GM12878 (cell line): ENCODE results near the gene TAF10. TPM values are rescaled to one million over a fixed set of nuclear protein-coding genes. Genes with fewer than 3 reads are reported as not detected.

ENCODE experiments used
- ATAC-seq: fragments of 200-7000 bp; cut with Tn5 transposase; 3 replicates; pipeline ENCODE4 v1.9.1; 2020; ENCODE audit warnings: mild to moderate bottlenecking, moderate library complexity
- BruUV-seq: library from RNA; stranded (reverse); fragments of 400-500 nt; replicated peaks from 2 replicates; lab custom pipeline; 2021; lab: Mats Ljungman, UMichigan
- CTCF ChIA-PET: fragments of 300-600 bp; sonication (Branson Sonifier 250); formaldehyde crosslinking; extraction: SDS; loops from one replicate; lab custom pipeline; 2021; ENCODE audit warnings: inconsistent platforms; lab: Yijun Ruan, JAX
- POLR2A ChIA-PET: fragments of 350-600 bp; formaldehyde crosslinking; extraction: SDS; loops from one replicate; lab custom pipeline; 2021; ENCODE audit warnings: inconsistent platforms; lab: Charles Lee
- RAD21 ChIA-PET: fragments of 300-600 bp; sonication (Branson Sonifier 250); formaldehyde crosslinking; loops from one replicate; lab custom pipeline; 2023; ENCODE audit warnings: antibody characterized with exemption; ENCODE audit not compliant: unreplicated experiment; lab: Charles Lee
- SMC1A ChIA-PET: fragments of 300-600 bp; sonication (Branson Sonifier 250); formaldehyde crosslinking; loops from one replicate; lab custom pipeline; 2023; ENCODE audit not compliant: unreplicated experiment, uncharacterized antibody; lab: Charles Lee
- DNase-seq: peaks from one replicate; pipeline ENCODE4 v3.0.0-alpha.2; 2011; ENCODE audit warnings: low read depth, low spot score
- FAIRE-seq: peaks from 3 replicates; lab custom pipeline; 2011; peaks lifted over from hg19 to GRCh38; lab: Jason Lieb, UNC
- H2AFZ ChIP-seq: 2 replicates; pipeline ENCODE4 v1.6.0; 2011; ENCODE audit warnings: low read depth, low read length, control low read depth; ENCODE audit not compliant: control insufficient read depth
- H3K27ac ChIP-seq: 2 replicates; pipeline ENCODE4 v1.5.1; 2011; ENCODE audit warnings: control low read depth; ENCODE audit not compliant: control insufficient read depth, insufficient read depth
- H3K27me3 ChIP-seq, 2 experiments: replicated peaks in 1 of 2; 2 replicates each; pipeline versions ENCODE4 v1.6.0 to v1.6.1; 2011; ENCODE audit warnings: low read length in 1 of 2; ENCODE audit not compliant: control insufficient read depth in 2 of 2, insufficient read depth in 2 of 2
- H3K36me3 ChIP-seq, 2 experiments: 2 replicates each; pipeline ENCODE4 v1.5.1; 2011; ENCODE audit warnings: low read length in 1 of 2; ENCODE audit not compliant: control insufficient read depth in 2 of 2, insufficient read depth in 2 of 2
- H3K4me1 ChIP-seq: 2 replicates; pipeline ENCODE4 v1.6.1; 2011; ENCODE audit warnings: mild to moderate bottlenecking, low read length, moderate library complexity, mixed read lengths; ENCODE audit not compliant: control insufficient read depth, insufficient read depth
- H3K4me2 ChIP-seq: 2 replicates; pipeline ENCODE4 v1.6.0; 2011; ENCODE audit warnings: control low read depth; ENCODE audit not compliant: control insufficient read depth, insufficient read depth
- H3K4me3 ChIP-seq: fragments of 200-600 bp; sonication (generic); 2 replicates; pipeline ENCODE4 v1.5.1; 2016
- H3K79me2 ChIP-seq: 2 replicates; pipeline ENCODE4 v1.6.0; 2011; ENCODE audit warnings: low read length; ENCODE audit not compliant: control insufficient read depth, insufficient read depth
- H3K9ac ChIP-seq: 2 replicates; pipeline ENCODE4 v1.8.0; 2011; ENCODE audit warnings: low read length, control low read depth, mixed read lengths; ENCODE audit not compliant: control insufficient read depth, insufficient read depth
- H3K9me3 ChIP-seq: replicated peaks from 3 replicates; pipeline ENCODE4 v1.5.1; 2011; ENCODE audit warnings: mild to moderate bottlenecking, low read length; ENCODE audit not compliant: control insufficient read depth, insufficient read depth
- H4K20me1 ChIP-seq: 2 replicates; pipeline ENCODE4 v1.6.0; 2011; ENCODE audit not compliant: control insufficient read depth, insufficient read depth
- CBX5 ChIP-seq: sonication (generic); IDR thresholded peaks from 2 replicates; pipeline ENCODE4 v1.6.1; 2016; ENCODE audit warnings: low read depth, moderate library complexity, mild to moderate bottlenecking, inconsistent platforms
- NFXL1 ChIP-seq: fragments of 450-650 bp; IDR thresholded peaks from 2 replicates; pipeline ENCODE4 v1.6.1; 2017; ENCODE audit warnings: antibody characterized with exemption, mild to moderate bottlenecking, borderline replicate concordance
- SMAD5 ChIP-seq: IDR thresholded peaks from 2 replicates; pipeline ENCODE4 v1.6.1; 2016; ENCODE audit warnings: antibody characterized with exemption, low read depth
- SMC3 ChIP-seq: IDR thresholded peaks from 2 replicates; pipeline ENCODE4 v1.6.1; 2011; ENCODE audit warnings: low read length, improper control_type of control experiment, borderline replicate concordance
- WRNIP1 ChIP-seq: IDR thresholded peaks from 2 replicates; pipeline ENCODE4 v1.6.1; 2011; ENCODE audit warnings: low read depth, low read length, improper control_type of control experiment, borderline replicate concordance
- ZNF24 ChIP-seq: fragments of 450-650 bp; IDR thresholded peaks from 2 replicates; pipeline ENCODE4 v1.6.1; 2017; ENCODE audit warnings: antibody characterized with exemption, mild to moderate bottlenecking
- WGBS: methylation state at CpG from one replicate; pipeline ENCODE4 v1.1.6; 2016; ENCODE audit warnings: low lambda C conversion rate; ENCODE audit not compliant: insufficient replicate concordance, insufficient coverage; ENCODE audit errors: missing lambda C conversion rate; 5-methylcytosine and 5-hydroxymethylcytosine counted together
- in situ Hi-C: fragments of 300-500 bp; cut with MboI; formaldehyde crosslinking; loops from 9 replicates; pipeline ENCODE4 v1.14.3; 2018; ENCODE audit warnings: mixed read lengths
- intact Hi-C: fragments of 100-400 bp; cut with micrococcal nuclease; formaldehyde crosslinking; loops from one replicate; pipeline ENCODE4 v1.14.2; 2022; ENCODE audit not compliant: unreplicated experiment
- polyA plus RNA-seq, 11 experiments: library from polyadenylated mRNA; depleted of rRNA in 4 of 11; unstranded in 6 of 11; stranded (reverse) in 5 of 11; fragments of >200 nt; fragmentation: Nextera tagmentation in 4 of 11; fragmentation: Illumina TruSeq in 1 of 11; extraction: Ambion mirVana in 4 of 11; extraction: Trizol in 1 of 11; gene quantifications; 1 replicate in 1 of 11; 2 replicates in 10 of 11; pipeline versions ENCODE4 v1.2.1 to v1.2.3, GENCODE V29; 2011 to 2016; ENCODE audit warnings: inconsistent platforms in 2 of 11, missing spikeins in 2 of 11, low read depth in 1 of 11
- total RNA-seq, 4 experiments: library from RNA; depleted of rRNA in 3 of 4; stranded (reverse); fragments of >200 nt in 3 of 4; fragmentation: Illumina TruSeq in 1 of 4; extraction: Trizol in 1 of 4; gene quantifications; 2 replicates each; pipeline versions ENCODE4 v1.2.1 to v1.2.3, GENCODE V29; 2013 to 2021
- TF ChIP-seq, protein P1 (sequence below): fragments of 450-650 bp; IDR thresholded peaks from 2 replicates; pipeline ENCODE4 v1.6.1; 2017; ENCODE audit warnings: antibody characterized with exemption, mild to moderate bottlenecking, moderate library complexity
- TF ChIP-seq, protein P2 (sequence below): IDR thresholded peaks from 2 replicates; pipeline ENCODE4 v1.6.1; 2012; ENCODE audit warnings: low read length, inconsistent platforms
- TF ChIP-seq, protein P3 (sequence below): IDR thresholded peaks from 2 replicates; pipeline ENCODE4 v1.6.1; 2011; ENCODE audit warnings: borderline replicate concordance, low read depth, mild to moderate bottlenecking, moderate library complexity, low read length; ENCODE audit not compliant: insufficient read depth, poor library complexity, severe bottlenecking

The TAF10 gene
- total and polyA plus RNA-seq, 10 of the 15 experiments (the other 5 are each of a cell fraction or from before 2014, with no cell fraction given): 26.7 to 251 (median 149) TPM

DNA sequence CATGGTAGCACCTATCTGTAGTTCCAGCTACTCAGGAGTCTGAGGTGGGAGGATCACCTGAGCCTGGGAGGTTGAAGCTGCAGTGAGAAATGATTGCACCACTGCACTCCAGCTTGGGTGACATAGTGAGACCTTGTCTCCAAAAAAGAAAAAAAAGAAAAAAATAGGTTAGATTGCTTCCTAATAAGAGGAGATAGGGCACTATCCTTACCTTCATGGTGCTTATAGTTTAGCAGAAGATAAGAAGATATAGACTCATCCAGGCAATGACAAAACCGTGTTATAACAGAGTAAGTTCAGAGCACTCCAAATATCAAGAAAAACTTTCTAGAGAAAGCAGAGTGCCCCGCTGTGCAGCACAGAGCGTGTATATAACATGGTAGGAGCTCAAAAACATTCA lies 50.7 kb downstream of the TAF10 start:
- no peak overlapping the region for H3K9ac ChIP-seq
- in situ Hi-C loops (no loop called here), intact Hi-C loops (no loop called here)
- no peak overlapping the region for H3K27ac ChIP-seq
- no peak overlapping the region for H2AFZ ChIP-seq
- ATAC-seq: no peak
- H3K4me1 ChIP-seq: no peaks in the 10 kb centered on the region
- H3K4me3 ChIP-seq: no peak overlapping the region
- H3K36me3 ChIP-seq: no peaks in the 10 kb centered on the region
- WGBS: 94% methylated on average over 3 of the region's 3 CpGs
- H4K20me1 ChIP-seq: no peaks in the 10 kb centered on the region
- SMC1A ChIA-PET: no interaction called here
- no peaks in the 10 kb centered on the region for H3K79me2 ChIP-seq
- H3K27me3 ChIP-seq: no peaks in the 10 kb centered on the region
- RAD21 ChIA-PET: no interaction called here
- CTCF ChIA-PET: interaction anchor here (1.6 kb wide), 1 partner anchor 12 kb away, joined by 3 read pairs; no protein-coding TSS in a partner anchor
- no peak for DNase-seq
- no peak for TF ChIP-seq CBX5
- TF ChIP-seq, protein P1, sequence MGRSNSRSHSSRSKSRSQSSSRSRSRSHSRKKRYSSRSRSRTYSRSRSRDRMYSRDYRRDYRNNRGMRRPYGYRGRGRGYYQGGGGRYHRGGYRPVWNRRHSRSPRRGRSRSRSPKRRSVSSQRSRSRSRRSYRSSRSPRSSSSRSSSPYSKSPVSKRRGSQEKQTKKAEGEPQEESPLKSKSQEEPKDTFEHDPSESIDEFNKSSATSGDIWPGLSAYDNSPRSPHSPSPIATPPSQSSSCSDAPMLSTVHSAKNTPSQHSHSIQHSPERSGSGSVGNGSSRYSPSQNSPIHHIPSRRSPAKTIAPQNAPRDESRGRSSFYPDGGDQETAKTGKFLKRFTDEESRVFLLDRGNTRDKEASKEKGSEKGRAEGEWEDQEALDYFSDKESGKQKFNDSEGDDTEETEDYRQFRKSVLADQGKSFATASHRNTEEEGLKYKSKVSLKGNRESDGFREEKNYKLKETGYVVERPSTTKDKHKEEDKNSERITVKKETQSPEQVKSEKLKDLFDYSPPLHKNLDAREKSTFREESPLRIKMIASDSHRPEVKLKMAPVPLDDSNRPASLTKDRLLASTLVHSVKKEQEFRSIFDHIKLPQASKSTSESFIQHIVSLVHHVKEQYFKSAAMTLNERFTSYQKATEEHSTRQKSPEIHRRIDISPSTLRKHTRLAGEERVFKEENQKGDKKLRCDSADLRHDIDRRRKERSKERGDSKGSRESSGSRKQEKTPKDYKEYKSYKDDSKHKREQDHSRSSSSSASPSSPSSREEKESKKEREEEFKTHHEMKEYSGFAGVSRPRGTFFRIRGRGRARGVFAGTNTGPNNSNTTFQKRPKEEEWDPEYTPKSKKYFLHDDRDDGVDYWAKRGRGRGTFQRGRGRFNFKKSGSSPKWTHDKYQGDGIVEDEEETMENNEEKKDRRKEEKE: no peak
- TF ChIP-seq, protein P2, sequence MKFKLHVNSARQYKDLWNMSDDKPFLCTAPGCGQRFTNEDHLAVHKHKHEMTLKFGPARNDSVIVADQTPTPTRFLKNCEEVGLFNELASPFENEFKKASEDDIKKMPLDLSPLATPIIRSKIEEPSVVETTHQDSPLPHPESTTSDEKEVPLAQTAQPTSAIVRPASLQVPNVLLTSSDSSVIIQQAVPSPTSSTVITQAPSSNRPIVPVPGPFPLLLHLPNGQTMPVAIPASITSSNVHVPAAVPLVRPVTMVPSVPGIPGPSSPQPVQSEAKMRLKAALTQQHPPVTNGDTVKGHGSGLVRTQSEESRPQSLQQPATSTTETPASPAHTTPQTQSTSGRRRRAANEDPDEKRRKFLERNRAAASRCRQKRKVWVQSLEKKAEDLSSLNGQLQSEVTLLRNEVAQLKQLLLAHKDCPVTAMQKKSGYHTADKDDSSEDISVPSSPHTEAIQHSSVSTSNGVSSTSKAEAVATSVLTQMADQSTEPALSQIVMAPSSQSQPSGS: no peak
- TF ChIP-seq WRNIP1: no peak
- TF ChIP-seq ZNF24: no peak
- TF ChIP-seq NFXL1: no peak
- TF ChIP-seq SMC3: no peak
- TF ChIP-seq SMAD5: no peak
- TF ChIP-seq, protein P3, sequence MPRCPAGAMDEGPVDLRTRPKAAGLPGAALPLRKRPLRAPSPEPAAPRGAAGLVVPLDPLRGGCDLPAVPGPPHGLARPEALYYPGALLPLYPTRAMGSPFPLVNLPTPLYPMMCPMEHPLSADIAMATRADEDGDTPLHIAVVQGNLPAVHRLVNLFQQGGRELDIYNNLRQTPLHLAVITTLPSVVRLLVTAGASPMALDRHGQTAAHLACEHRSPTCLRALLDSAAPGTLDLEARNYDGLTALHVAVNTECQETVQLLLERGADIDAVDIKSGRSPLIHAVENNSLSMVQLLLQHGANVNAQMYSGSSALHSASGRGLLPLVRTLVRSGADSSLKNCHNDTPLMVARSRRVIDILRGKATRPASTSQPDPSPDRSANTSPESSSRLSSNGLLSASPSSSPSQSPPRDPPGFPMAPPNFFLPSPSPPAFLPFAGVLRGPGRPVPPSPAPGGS: no peak
- POLR2A ChIA-PET: no interaction called here
- no peaks in the 10 kb centered on the region for H3K9me3 ChIP-seq
- BruUV-seq: no TSS peak
- H3K4me2 ChIP-seq: no peak overlapping the region
- FAIRE-seq: no peak

Other genes with a start within 250 kb of the TAF10 start
Only the 7 nearest of the 16 such genes appear.
- 40.5 and 41.4 TPM in 2 replicates for gene TIMM10B, start 130.7 kb downstream of the TAF10 start, total RNA-seq (2014; rRNA removed)
- gene TIMM10B, start 130.7 kb downstream of the TAF10 start, total RNA-seq (2014; rRNA removed; fragmentation: Illumina TruSeq; extraction: Trizol): 28.8 and 30.3 TPM in 2 replicates
- gene TIMM10B, start 130.7 kb downstream of the TAF10 start, total RNA-seq (2021): 39.2 and 42.1 TPM in 2 replicates
- 58.6 and 64.3 TPM in 2 replicates for gene TIMM10B, start 130.7 kb downstream of the TAF10 start, polyA plus RNA-seq (2011; rRNA removed)
- gene TIMM10B, start 130.7 kb downstream of the TAF10 start, polyA plus RNA-seq (2014; fragmentation: Illumina TruSeq; extraction: Trizol): 32.9 and 36.1 TPM in 2 replicates
- gene TIMM10B, start 130.7 kb downstream of the TAF10 start, polyA plus RNA-seq (2014; fragmentation: Nextera tagmentation; extraction: Ambion mirVana): 100 to 1,000 TPM in 1 of 2 experiments, 10 to 100 TPM in 1; 93.3 to 126 TPM
- gene TIMM10B, start 130.7 kb downstream of the TAF10 start, polyA plus RNA-seq (2014; rRNA removed): 33.5 and 47.8 TPM in 2 replicates
- 10 to 100 TPM; 58.4 to 61.6 TPM for gene TIMM10B, start 130.7 kb downstream of the TAF10 start, polyA plus RNA-seq (2016; fragmentation: Nextera tagmentation; extraction: Ambion mirVana)
- gene DNHD1, start 114.9 kb downstream of the TAF10 start, total RNA-seq (2014; rRNA removed): 10.1 and 11.7 TPM in 2 replicates
- gene DNHD1, start 114.9 kb downstream of the TAF10 start, total RNA-seq (2014; rRNA removed; fragmentation: Illumina TruSeq; extraction: Trizol): 6.7 and 7.8 TPM in 2 replicates
- gene DNHD1, start 114.9 kb downstream of the TAF10 start, total RNA-seq (2021): 12.3 and 14.0 TPM in 2 replicates
- 9.4 and 13.6 TPM in 2 replicates for gene DNHD1, start 114.9 kb downstream of the TAF10 start, polyA plus RNA-seq (2011; rRNA removed)
- gene DNHD1, start 114.9 kb downstream of the TAF10 start, polyA plus RNA-seq (2014; fragmentation: Illumina TruSeq; extraction: Trizol): 7.6 and 10.6 TPM in 2 replicates
- 1 to 10 TPM in 1 of 2 experiments, under 1 TPM in 1; 0.99 to 1.1 TPM for gene DNHD1, start 114.9 kb downstream of the TAF10 start, polyA plus RNA-seq (2014; fragmentation: Nextera tagmentation; extraction: Ambion mirVana)
- 16.5 and 16.9 TPM in 2 replicates for gene DNHD1, start 114.9 kb downstream of the TAF10 start, polyA plus RNA-seq (2014; rRNA removed)
- 1 to 10 TPM; 4.0 to 6.1 TPM for gene DNHD1, start 114.9 kb downstream of the TAF10 start, polyA plus RNA-seq (2016; fragmentation: Nextera tagmentation; extraction: Ambion mirVana)
- gene RRP8, start 8.6 kb downstream of the TAF10 start, total RNA-seq (2014; rRNA removed): 20.5 and 27.3 TPM in 2 replicates
- 14.2 and 15.4 TPM in 2 replicates for gene RRP8, start 8.6 kb downstream of the TAF10 start, total RNA-seq (2014; rRNA removed; fragmentation: Illumina TruSeq; extraction: Trizol)
- 26.3 and 27.3 TPM in 2 replicates for gene RRP8, start 8.6 kb downstream of the TAF10 start, total RNA-seq (2021)
- 21.7 and 22.5 TPM in 2 replicates for gene RRP8, start 8.6 kb downstream of the TAF10 start, polyA plus RNA-seq (2011; rRNA removed)
- 21.5 and 26.1 TPM in 2 replicates for gene RRP8, start 8.6 kb downstream of the TAF10 start, polyA plus RNA-seq (2014; fragmentation: Illumina TruSeq; extraction: Trizol)
- gene RRP8, start 8.6 kb downstream of the TAF10 start, polyA plus RNA-seq (2014; fragmentation: Nextera tagmentation; extraction: Ambion mirVana): 10 to 100 TPM in 1 of 2 experiments, 1 to 10 TPM in 1; 4.7 to 15.8 TPM
- 20.6 and 21.8 TPM in 2 replicates for gene RRP8, start 8.6 kb downstream of the TAF10 start, polyA plus RNA-seq (2014; rRNA removed)
- 10 to 100 TPM; 51.0 to 51.2 TPM for gene RRP8, start 8.6 kb downstream of the TAF10 start, polyA plus RNA-seq (2016; fragmentation: Nextera tagmentation; extraction: Ambion mirVana)
- gene ILK, start 8.4 kb downstream of the TAF10 start, total RNA-seq (2014; rRNA removed): 73.7 and 74.2 TPM in 2 replicates
- 75.0 and 76.6 TPM in 2 replicates for gene ILK, start 8.4 kb downstream of the TAF10 start, total RNA-seq (2014; rRNA removed; fragmentation: Illumina TruSeq; extraction: Trizol)
- 90.4 and 90.7 TPM in 2 replicates for gene ILK, start 8.4 kb downstream of the TAF10 start, total RNA-seq (2021)
- gene ILK, start 8.4 kb downstream of the TAF10 start, polyA plus RNA-seq (2011; rRNA removed): 121 and 163 TPM in 2 replicates
- gene ILK, start 8.4 kb downstream of the TAF10 start, polyA plus RNA-seq (2014; fragmentation: Illumina TruSeq; extraction: Trizol): 108 and 111 TPM in 2 replicates
- 10 to 100 TPM; 51.8 to 77.8 TPM for gene ILK, start 8.4 kb downstream of the TAF10 start, polyA plus RNA-seq (2014; fragmentation: Nextera tagmentation; extraction: Ambion mirVana)
- 91.9 and 93.7 TPM in 2 replicates for gene ILK, start 8.4 kb downstream of the TAF10 start, polyA plus RNA-seq (2014; rRNA removed)
- gene ILK, start 8.4 kb downstream of the TAF10 start, polyA plus RNA-seq (2016; fragmentation: Nextera tagmentation; extraction: Ambion mirVana): 100 to 1,000 TPM; 105 to 124 TPM
- gene TPP1, start 7.2 kb upstream of the TAF10 start, total RNA-seq (2014; rRNA removed): 12.8 and 14.8 TPM in 2 replicates
- 7.7 and 9.3 TPM in 2 replicates for gene TPP1, start 7.2 kb upstream of the TAF10 start, total RNA-seq (2014; rRNA removed; fragmentation: Illumina TruSeq; extraction: Trizol)
- gene TPP1, start 7.2 kb upstream of the TAF10 start, total RNA-seq (2021): 35.0 and 49.2 TPM in 2 replicates
- 51.8 and 64.6 TPM in 2 replicates for gene TPP1, start 7.2 kb upstream of the TAF10 start, polyA plus RNA-seq (2011; rRNA removed)
- 58.9 and 71.1 TPM in 2 replicates for gene TPP1, start 7.2 kb upstream of the TAF10 start, polyA plus RNA-seq (2014; fragmentation: Illumina TruSeq; extraction: Trizol)
- 10 to 100 TPM in 1 of 2 experiments, 1 to 10 TPM in 1; 7.5 to 14.4 TPM for gene TPP1, start 7.2 kb upstream of the TAF10 start, polyA plus RNA-seq (2014; fragmentation: Nextera tagmentation; extraction: Ambion mirVana)
- gene TPP1, start 7.2 kb upstream of the TAF10 start, polyA plus RNA-seq (2014; rRNA removed): 45.0 and 50.3 TPM in 2 replicates
- gene TPP1, start 7.2 kb upstream of the TAF10 start, polyA plus RNA-seq (2016; fragmentation: Nextera tagmentation; extraction: Ambion mirVana): 10 to 100 TPM; 38.0 to 38.6 TPM
- gene DCHS1, start 43.6 kb upstream of the TAF10 start, total RNA-seq (2014; rRNA removed): 0.34 and 0.38 TPM in 2 replicates
- 0.14 and 0.18 TPM in 2 replicates for gene DCHS1, start 43.6 kb upstream of the TAF10 start, total RNA-seq (2014; rRNA removed; fragmentation: Illumina TruSeq; extraction: Trizol)
- gene DCHS1, start 43.6 kb upstream of the TAF10 start, total RNA-seq (2021): 0.56 and 0.64 TPM in 2 replicates
- 0.01 and 0.04 TPM in 2 replicates for gene DCHS1, start 43.6 kb upstream of the TAF10 start, polyA plus RNA-seq (2011; rRNA removed)
- 0.02 and 0.22 TPM in 2 replicates for gene DCHS1, start 43.6 kb upstream of the TAF10 start, polyA plus RNA-seq (2014; fragmentation: Illumina TruSeq; extraction: Trizol)
- under 1 TPM in 1 of 2 experiments, not detected in 1; 0.02 TPM for gene DCHS1, start 43.6 kb upstream of the TAF10 start, polyA plus RNA-seq (2014; fragmentation: Nextera tagmentation; extraction: Ambion mirVana)
- gene DCHS1, start 43.6 kb upstream of the TAF10 start, polyA plus RNA-seq (2014; rRNA removed): 0.47 and 0.66 TPM in 2 replicates
- gene DCHS1, start 43.6 kb upstream of the TAF10 start, polyA plus RNA-seq (2016; fragmentation: Nextera tagmentation; extraction: Ambion mirVana): under 1 TPM; 0.04 to 0.09 TPM
- 82.9 and 83.8 TPM in 2 replicates for gene MRPL17, start 71.1 kb upstream of the TAF10 start, total RNA-seq (2014; rRNA removed)
- 55.1 and 63.3 TPM in 2 replicates for gene MRPL17, start 71.1 kb upstream of the TAF10 start, total RNA-seq (2014; rRNA removed; fragmentation: Illumina TruSeq; extraction: Trizol)
- 85.8 and 91.7 TPM in 2 replicates for gene MRPL17, start 71.1 kb upstream of the TAF10 start, total RNA-seq (2021)
- gene MRPL17, start 71.1 kb upstream of the TAF10 start, polyA plus RNA-seq (2011; rRNA removed): 70.3 and 97.9 TPM in 2 replicates
- gene MRPL17, start 71.1 kb upstream of the TAF10 start, polyA plus RNA-seq (2014; fragmentation: Illumina TruSeq; extraction: Trizol): 35.2 and 60.3 TPM in 2 replicates
- gene MRPL17, start 71.1 kb upstream of the TAF10 start, polyA plus RNA-seq (2014; fragmentation: Nextera tagmentation; extraction: Ambion mirVana): 100 to 1,000 TPM; 170 to 171 TPM
- 80.6 and 83.5 TPM in 2 replicates for gene MRPL17, start 71.1 kb upstream of the TAF10 start, polyA plus RNA-seq (2014; rRNA removed)
- gene MRPL17, start 71.1 kb upstream of the TAF10 start, polyA plus RNA-seq (2016; fragmentation: Nextera tagmentation; extraction: Ambion mirVana): 100 to 1,000 TPM; 122 to 134 TPM